ENCODE measurements around the gene SHISA6. TPM values are rescaled to one million over a fixed set of nuclear protein-coding genes. Genes with fewer than 3 reads are reported as not detected.

SHISA6 gene
- total RNA-seq, 4 donors from 2014 or later, result under 0.01 to 0.88 (median 0.26) TPM

GRCh38 chr17:11558681-11559234, 317.7 kb downstream of the SHISA6 start:
- WGBS, 2 donors, result 88 to 90% methylated on average over 8 to 9 of the region's 10 CpGs
- intact Hi-C loops (cut with DNase I), result no loop called here
- TF ChIP-seq CTCF (IDR thresholded peaks at IDR 0.05), result no peak
- no peak for TF ChIP-seq POLR2A (IDR thresholded peaks at IDR 0.05)
- H3K9me3 ChIP-seq, result no peaks in the 10 kb centered on the region
- no peaks in the 10 kb centered on the region for H3K36me3 ChIP-seq
- no peak for DNase-seq
- H3K27me3 ChIP-seq, result no peaks in the 10 kb centered on the region
- no peak overlapping the region for H3K4me3 ChIP-seq (replicated peaks in 1 of 3)
- no peaks in the 10 kb centered on the region for H3K4me1 ChIP-seq
- H3K27ac ChIP-seq, result no peak overlapping the region

- intact Hi-C loops (cut with DNase I), result no loop called here
- WGBS, 2 donors, result 68 to 84% methylated on average over 7 of the region's 7 CpGs
These were observed 318.6 kb downstream of the SHISA6 start for GRCh38 chr17:11559601-11560000.

GRCh38 chr17:11561281-11561680, 320.3 kb downstream of the SHISA6 start:
- no peak overlapping the region for H3K4me3 ChIP-seq (replicated peaks in 1 of 3)
- 88 to 89% methylated on average over 1 of the region's 1 CpG for WGBS, 2 donors
- intact Hi-C loops (cut with DNase I), result no loop called here

More at GRCh38 chr17:11559601-11560000, 318.6 kb downstream of the SHISA6 start:
- DNase-seq, result no peak
- Histone ChIP-seq H3K4me1 (no peaks in the 10 kb centered on the region), H3K4me3 (replicated peaks in 1 of 3) (no peak overlapping the region), H3K9me3 (no peaks in the 10 kb centered on the region), H3K27me3 (no peaks in the 10 kb centered on the region), H3K27ac (no peak overlapping the region), H3K36me3 (no peaks in the 10 kb centered on the region)
- TF ChIP-seq POLR2A (IDR thresholded peaks at IDR 0.05) (no peak), CTCF (IDR thresholded peaks at IDR 0.05) (no peak)

GRCh38 chr17:11561702-11562101, 320.7 kb downstream of the SHISA6 start:
- DNase-seq, result no peak
- Histone ChIP-seq H3K27ac (no peak overlapping the region), H3K4me3 (replicated peaks in 1 of 3) (no peak overlapping the region), H3K27me3 (no peaks in the 10 kb centered on the region), H3K9me3 (no peaks in the 10 kb centered on the region), H3K36me3 (no peaks in the 10 kb centered on the region), H3K4me1 (no peaks in the 10 kb centered on the region)
- TF ChIP-seq CTCF (IDR thresholded peaks at IDR 0.05) (no peak), POLR2A (IDR thresholded peaks at IDR 0.05) (no peak)
- WGBS, 2 donors, result 88 to 90% methylated on average over 2 of the region's 2 CpGs
- intact Hi-C loops (cut with DNase I), result no loop called here

More at GRCh38 chr17:11561281-11561680, 320.3 kb downstream of the SHISA6 start:
- no peak for TF ChIP-seq POLR2A (IDR thresholded peaks at IDR 0.05)
- no peak for TF ChIP-seq CTCF (IDR thresholded peaks at IDR 0.05)
- DNase-seq, result no peak
- Histone ChIP-seq H3K27ac (no peak overlapping the region), H3K9me3 (no peaks in the 10 kb centered on the region), H3K27me3 (no peaks in the 10 kb centered on the region), H3K36me3 (no peaks in the 10 kb centered on the region), H3K4me1 (no peaks in the 10 kb centered on the region)

- Histone ChIP-seq H3K27me3 (no peaks in the 10 kb centered on the region), H3K4me1 (no peaks in the 10 kb centered on the region), H3K36me3 (no peaks in the 10 kb centered on the region), H3K9me3 (no peaks in the 10 kb centered on the region), H3K27ac (no peak overlapping the region), H3K4me3 (replicated peaks in 1 of 3) (no peak overlapping the region)
- TF ChIP-seq CTCF (IDR thresholded peaks at IDR 0.05) (no peak), POLR2A (IDR thresholded peaks at IDR 0.05) (no peak)
- no peak for DNase-seq
- 36 to 44% methylated on average over 3 of the region's 3 CpGs for whole genome bisulfite sequencing, 2 donors
- intact Hi-C loops (cut with DNase I), result no loop called here
These were observed 323.8 kb downstream of the SHISA6 start for GRCh38 chr17:11564589-11565380.

Data from thyroid gland (tissue), 4 donors.